GM18951 (cell line): ENCODE data around the gene SHISA6.
"Not testable (repeated sequence)": the region's sequence is repeated elsewhere in the genome, so short reads cannot be mapped to it uniquely, and the experiment has no call there.

Experiments used
- POLR2A ChIP-seq: IDR thresholded peaks from 4 replicates; pipeline ENCODE4 v1.6.1; 2011; ENCODE audit warnings: mild to moderate bottlenecking; ENCODE audit not compliant: insufficient read length, insufficient read depth; ENCODE audit errors: extremely low read depth
- in situ Hi-C: fragments of 300-500 bp; cut with MboI; formaldehyde crosslinking; loops from one replicate; pipeline ENCODE4 v1.12.0; 2022; ENCODE audit warnings: low sequenced_read_pairs, mixed read lengths, inconsistent platforms; ENCODE audit not compliant: unreplicated experiment

SHISA6 gene

DNA sequence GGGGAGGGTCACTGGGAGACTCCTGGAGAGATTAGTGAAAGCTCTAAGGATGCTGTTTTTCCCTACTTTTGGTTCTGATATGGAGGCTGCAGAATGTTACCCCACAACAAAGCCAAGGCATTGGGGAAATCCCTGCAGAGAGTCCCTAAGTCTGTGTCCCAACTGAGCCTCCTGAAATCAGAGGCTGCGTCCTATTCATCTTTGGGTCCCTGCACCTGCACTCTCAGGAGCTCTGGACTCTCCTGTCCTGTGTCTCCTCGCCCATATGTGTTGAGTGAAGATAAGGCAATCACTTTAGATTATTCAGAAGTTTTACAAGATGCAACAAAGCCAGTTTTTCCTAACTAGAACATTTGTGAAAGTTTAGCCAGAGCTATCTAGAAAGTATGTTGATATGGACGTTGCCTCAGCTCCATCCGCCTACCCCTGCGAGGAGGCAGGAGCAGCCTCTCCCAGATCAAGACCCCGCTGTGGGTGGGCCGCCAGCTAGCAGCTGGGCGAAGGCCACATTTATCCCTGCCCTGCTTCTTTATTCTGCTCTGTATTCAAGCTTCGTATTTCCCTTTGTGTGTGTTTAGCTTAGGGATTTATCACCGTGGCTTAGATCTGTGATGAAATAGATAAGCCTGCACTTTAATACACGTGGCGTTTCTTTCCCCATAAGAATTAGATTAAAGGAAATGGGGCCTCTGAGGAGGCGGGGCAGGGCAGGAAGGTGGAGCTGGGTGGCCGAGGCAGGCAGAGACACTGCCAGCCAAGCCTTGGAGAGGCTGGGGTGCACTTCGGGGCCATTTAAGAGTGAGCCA is 37.4 kb downstream of the SHISA6 start:
- in situ Hi-C loops: no loop called here
- no peak for TF ChIP-seq POLR2A

GRCh38 chr17:11278992-11279270 is 37.9 kb downstream of the SHISA6 start:
- TF ChIP-seq POLR2A: no peak
- in situ Hi-C loops: no loop called here

DNA sequence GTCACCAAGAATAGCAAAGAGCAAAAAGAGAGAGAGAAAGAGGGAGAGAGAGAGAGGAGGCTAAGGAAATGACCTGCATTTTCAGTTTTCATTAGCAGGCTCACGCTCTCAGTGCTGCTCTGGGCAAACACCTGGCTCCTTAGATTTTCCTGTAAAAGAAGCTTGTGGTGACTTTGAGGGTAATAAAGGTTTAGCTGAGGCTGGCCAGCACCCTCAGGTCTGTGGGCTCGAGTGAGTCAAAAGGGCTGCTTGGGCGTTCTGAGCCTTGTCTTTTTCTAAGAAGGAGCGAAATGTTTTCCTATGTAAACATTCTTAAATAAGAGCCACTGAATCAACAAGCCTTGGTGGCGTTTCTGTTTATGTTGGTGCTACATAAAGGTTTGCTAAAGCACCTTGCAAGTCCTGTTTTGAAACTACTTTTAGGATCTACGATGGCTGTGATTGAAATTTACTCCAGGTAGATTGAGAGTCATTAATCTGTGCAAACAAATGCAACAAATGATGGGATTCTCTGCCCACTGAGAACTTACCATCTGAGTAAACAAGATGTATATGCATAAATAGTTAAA is 38.8 kb downstream of the SHISA6 start:
- in situ Hi-C loops: no loop called here
- no peak for TF ChIP-seq POLR2A

GRCh38 chr17:11282586-11282985 is 41.6 kb downstream of the SHISA6 start:
- in situ Hi-C loops: no loop called here
- TF ChIP-seq POLR2A: no peak

DNA sequence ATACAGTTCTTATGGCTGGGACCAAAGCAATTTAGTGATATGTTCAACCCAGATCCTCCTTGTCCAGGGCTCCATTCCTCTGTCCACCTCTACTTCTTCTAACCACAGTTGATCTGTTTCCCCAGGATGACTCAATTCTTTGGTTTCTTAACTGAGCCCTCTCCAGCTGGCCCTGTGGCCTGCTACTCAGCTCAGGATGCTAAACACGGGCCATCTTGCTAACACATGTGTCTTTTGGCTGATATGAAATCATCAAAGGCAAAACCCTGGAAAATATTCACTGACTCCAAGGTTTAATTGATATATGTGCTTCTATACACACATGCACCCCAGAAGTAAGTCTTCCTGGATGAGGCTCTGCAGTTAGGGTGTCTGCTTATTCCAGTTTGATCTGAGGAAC is 43.8 kb downstream of the SHISA6 start:
- in situ Hi-C loops: no loop called here
- no peak for TF ChIP-seq POLR2A

GRCh38 chr17:11285946-11286345 is 44.9 kb downstream of the SHISA6 start:
- in situ Hi-C loops: no loop called here

DNA sequence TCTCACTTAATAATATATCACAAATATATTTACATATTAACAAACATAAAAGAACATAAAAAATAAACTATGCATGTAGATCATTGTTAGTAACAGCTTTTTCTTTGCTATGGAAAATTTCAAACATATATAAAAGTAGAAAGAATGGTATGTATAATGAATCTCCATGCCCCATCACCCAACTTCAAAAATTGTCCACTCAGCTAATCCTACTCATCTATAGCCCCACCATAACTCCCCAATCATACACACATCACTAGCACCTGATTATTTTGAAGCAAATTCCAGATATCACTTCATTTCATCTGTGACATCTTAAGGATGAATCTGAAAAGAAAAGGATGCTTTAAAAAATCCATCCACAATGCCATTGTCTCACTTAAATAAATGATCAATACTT is 46.8 kb downstream of the SHISA6 start:
- in situ Hi-C loops: no loop called here
- TF ChIP-seq POLR2A: no peak

More at GRCh38 chr17:11285946-11286345, 44.9 kb downstream of the SHISA6 start:
- no peak for TF ChIP-seq POLR2A

- in situ Hi-C loops: no loop called here
- no peak for TF ChIP-seq POLR2A
Measured at GRCh38 chr17:11290814-11291213, 49.8 kb downstream of the SHISA6 start.

- in situ Hi-C loops: no loop called here
- TF ChIP-seq POLR2A: no peak
Measured at GRCh38 chr17:11292491-11292890, 51.5 kb downstream of the SHISA6 start.

DNA sequence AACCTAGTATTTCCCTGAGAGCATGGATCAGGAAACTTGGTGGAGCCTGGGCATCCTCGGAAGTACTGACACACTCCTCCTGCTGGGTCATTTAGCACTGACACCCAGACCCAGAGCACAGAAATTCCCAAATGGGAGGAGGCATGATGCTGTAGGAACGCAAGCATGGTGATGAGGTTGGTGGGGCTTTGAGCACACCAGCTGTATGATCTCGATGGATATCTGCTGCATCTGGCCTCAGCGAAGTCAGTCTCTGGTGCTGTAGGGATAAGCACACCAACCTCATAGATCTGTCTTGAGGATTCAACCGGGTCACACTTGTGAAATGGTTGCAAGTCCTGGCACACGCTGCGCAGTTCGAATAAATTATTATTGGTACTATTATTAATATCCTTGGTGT is 52.5 kb downstream of the SHISA6 start:
- TF ChIP-seq POLR2A: no peak

DNA sequence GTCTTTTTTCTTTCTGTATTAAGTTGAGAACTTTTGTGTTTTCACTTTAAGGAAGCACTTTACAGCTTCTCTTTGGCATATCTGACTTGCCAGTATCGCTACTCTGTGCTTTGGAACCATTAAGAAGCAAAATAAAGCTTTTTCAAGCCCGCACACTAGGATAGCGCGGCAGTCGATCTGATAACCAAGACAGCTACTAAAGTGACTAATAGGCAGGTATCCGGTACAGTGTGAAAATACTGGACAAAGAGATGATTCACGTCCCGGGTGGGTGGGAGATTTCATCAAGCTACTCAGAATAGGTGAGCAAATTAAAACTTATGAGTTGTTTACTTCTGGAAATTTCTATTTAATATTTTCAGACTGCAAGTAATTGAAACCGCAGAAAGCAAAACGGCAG is 53.8 kb downstream of the SHISA6 start:
- in situ Hi-C loops: no loop called here
- TF ChIP-seq POLR2A: no peak

More for the DNA sequence above, 52.5 kb downstream of the SHISA6 start:
- in situ Hi-C loops: no loop called here

- no peak for TF ChIP-seq POLR2A
- in situ Hi-C loops: no loop called here
Measured at GRCh38 chr17:11296994-11297393, 56.0 kb downstream of the SHISA6 start.

GRCh38 chr17:11298401-11298800 is 57.4 kb downstream of the SHISA6 start:
- no peak for TF ChIP-seq POLR2A
- in situ Hi-C loops: no loop called here

DNA sequence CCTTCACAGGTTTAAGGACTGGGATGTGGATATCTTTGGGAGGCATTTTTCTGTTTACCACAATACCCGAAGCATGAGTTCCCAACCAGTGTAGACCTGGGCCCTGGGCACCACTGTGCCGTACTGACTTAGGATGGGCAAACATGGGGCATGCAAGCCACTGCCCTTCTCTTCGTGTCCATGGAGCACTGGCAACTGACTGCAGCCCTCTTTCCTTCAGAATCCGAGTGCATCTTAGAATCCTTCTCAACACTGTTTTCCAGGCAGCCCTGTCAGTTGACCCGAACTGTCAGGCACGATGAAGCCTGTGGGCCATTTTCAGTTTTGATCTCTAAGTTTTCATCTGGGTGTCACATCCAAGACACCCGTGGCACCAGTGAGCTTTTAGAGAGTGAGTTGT is 59.2 kb downstream of the SHISA6 start:
- in situ Hi-C loops: no loop called here
- TF ChIP-seq POLR2A: no peak

DNA sequence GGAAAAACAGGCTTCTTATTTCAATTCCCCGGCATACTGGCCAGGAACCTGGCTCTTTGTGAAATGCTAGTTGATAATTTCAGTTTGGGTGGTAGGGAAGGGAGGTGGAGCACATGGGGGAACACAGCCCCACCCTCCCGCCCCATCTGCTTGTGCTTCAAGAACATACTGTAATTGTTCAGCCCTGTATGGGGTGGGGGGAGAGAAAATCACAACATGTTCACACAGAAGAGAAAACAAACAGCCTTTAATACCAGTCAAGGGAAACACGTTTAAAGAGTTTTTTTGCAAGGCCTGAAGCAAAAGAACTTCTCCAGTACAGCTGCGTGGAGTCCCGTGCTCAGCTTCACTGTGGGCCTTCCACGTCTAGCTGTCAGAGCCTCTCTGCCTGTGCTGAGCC is 59.7 kb downstream of the SHISA6 start:
- TF ChIP-seq POLR2A: no peak
- in situ Hi-C loops: no loop called here

GRCh38 chr17:11301874-11302273 is 60.9 kb downstream of the SHISA6 start:
- in situ Hi-C loops: not testable (repeated sequence)
